ENCODE measurements around the gene SLC6A14.

The SLC6A14 gene

DNA sequence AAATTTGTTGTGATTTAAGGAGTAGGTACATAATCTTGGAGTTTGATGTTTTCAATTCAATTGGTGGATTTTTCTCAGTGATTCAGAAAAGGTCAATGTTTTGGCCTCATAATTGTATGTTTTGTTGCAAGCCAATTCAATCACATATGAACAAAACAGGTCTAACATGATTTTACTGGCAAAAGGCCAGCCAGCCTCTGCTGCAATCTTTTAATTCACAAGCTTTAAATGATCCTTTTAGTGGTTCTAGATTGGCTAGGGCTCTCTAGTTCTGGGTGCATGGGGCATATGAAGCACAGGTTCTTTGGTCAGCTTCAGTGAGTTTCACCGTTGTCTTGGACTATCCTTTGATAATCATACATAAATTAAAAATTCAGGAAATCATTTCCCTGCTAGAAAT lies 19.2 kb upstream of the SLC6A14 start:
- TF ChIP-seq, protein P1, sequence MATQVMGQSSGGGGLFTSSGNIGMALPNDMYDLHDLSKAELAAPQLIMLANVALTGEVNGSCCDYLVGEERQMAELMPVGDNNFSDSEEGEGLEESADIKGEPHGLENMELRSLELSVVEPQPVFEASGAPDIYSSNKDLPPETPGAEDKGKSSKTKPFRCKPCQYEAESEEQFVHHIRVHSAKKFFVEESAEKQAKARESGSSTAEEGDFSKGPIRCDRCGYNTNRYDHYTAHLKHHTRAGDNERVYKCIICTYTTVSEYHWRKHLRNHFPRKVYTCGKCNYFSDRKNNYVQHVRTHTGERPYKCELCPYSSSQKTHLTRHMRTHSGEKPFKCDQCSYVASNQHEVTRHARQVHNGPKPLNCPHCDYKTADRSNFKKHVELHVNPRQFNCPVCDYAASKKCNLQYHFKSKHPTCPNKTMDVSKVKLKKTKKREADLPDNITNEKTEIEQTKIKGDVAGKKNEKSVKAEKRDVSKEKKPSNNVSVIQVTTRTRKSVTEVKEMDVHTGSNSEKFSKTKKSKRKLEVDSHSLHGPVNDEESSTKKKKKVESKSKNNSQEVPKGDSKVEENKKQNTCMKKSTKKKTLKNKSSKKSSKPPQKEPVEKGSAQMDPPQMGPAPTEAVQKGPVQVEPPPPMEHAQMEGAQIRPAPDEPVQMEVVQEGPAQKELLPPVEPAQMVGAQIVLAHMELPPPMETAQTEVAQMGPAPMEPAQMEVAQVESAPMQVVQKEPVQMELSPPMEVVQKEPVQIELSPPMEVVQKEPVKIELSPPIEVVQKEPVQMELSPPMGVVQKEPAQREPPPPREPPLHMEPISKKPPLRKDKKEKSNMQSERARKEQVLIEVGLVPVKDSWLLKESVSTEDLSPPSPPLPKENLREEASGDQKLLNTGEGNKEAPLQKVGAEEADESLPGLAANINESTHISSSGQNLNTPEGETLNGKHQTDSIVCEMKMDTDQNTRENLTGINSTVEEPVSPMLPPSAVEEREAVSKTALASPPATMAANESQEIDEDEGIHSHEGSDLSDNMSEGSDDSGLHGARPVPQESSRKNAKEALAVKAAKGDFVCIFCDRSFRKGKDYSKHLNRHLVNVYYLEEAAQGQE (IDR thresholded peaks at IDR 0.05; ENCODE audit: insufficient read depth in 1 of 2, low read depth in 2 of 2, low read length in 2 of 2): no peak

DNA sequence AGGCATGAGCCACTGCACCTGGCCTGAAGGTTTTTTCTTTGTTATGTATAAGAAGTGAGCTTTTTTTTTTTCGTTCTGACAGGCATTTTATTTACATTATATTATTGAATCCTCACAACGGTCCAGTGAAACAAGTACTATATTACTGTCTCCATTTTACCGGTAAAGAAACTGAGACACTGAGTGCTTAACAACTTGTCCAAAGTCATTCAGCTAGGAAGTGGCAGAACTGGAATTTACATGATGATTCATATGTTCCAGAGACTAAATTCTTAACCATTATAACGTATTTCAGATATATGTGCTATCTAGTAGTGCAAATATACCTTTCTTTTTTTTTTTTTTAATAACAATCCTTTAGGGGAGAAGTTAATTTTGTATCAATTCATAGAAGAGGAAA lies 18.4 kb upstream of the SLC6A14 start:
- no peak for TF ChIP-seq FOXP2 (optimal IDR thresholded peaks at IDR 0.05; ENCODE audit: borderline replicate concordance, extremely low read depth, extremely low read length, insufficient read depth)
- no peak for TF ChIP-seq SIN3A (IDR thresholded peaks at IDR 0.05; ENCODE audit: borderline replicate concordance, insufficient read depth, low read length)
- TF ChIP-seq, protein P1 (IDR thresholded peaks at IDR 0.05; ENCODE audit: insufficient read depth in 1 of 2, low read depth in 2 of 2, low read length in 2 of 2): no peak
- TF ChIP-seq TAF1 (IDR thresholded peaks at IDR 0.05; ENCODE audit: borderline replicate concordance, insufficient read depth, low read length): no peak
- TF ChIP-seq POLR2AphosphoS5 (IDR thresholded peaks at IDR 0.05; ENCODE audit: low read depth, low read length): no peak

DNA sequence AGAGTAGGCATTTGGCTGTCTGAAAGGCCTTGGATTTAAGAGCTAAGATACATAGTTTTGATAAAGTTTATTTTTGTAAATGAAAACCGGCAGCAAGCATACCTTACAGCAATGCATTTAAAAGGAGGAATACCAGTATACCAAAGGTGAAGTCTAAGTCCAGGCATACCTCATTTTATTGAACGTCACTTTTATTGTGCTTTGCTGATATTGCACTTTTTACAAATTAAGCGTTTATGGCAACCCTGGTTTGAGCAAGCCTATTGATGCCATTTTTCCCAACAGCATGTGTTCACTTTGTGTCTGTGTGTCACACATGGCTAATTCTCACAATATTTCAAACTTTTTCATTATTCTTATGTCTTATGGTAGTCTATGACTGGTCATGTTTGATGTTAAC lies 8.4 kb upstream of the SLC6A14 start:
- TF ChIP-seq FOXP2 (optimal IDR thresholded peaks at IDR 0.05; ENCODE audit: borderline replicate concordance, extremely low read depth, extremely low read length, insufficient read depth) (no peak), POLR2AphosphoS5 (IDR thresholded peaks at IDR 0.05; ENCODE audit: low read depth, low read length) (no peak), SIN3A (IDR thresholded peaks at IDR 0.05; ENCODE audit: borderline replicate concordance, insufficient read depth, low read length) (no peak), TAF1 (IDR thresholded peaks at IDR 0.05; ENCODE audit: borderline replicate concordance, insufficient read depth, low read length) (no peak)
- TF ChIP-seq, protein P1 (IDR thresholded peaks at IDR 0.05; ENCODE audit: insufficient read depth in 1 of 2, low read depth in 2 of 2, low read length in 2 of 2): no peak

DNA sequence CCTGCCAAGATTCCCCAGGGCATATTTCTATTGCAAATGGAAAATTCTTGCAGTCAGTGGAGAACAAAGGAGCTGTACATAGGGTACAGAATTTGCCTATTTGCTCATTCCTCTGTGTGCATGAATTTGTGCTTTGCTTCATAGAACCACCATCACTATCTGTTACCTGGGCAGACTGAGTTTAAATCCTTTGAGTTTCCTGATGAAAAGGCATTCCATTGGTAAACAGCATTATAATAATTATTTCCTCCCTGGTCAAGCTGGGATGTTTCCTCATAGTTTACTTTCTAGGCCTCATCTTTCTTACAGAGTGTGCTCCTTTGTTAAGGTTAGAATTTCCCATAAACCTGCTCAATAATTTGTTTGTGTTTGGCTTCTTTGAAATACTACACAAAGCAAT lies 809 bp upstream of the SLC6A14 start:
- no peak for TF ChIP-seq TAF1 (IDR thresholded peaks at IDR 0.05; ENCODE audit: borderline replicate concordance, insufficient read depth, low read length)
- no peak for TF ChIP-seq SIN3A (IDR thresholded peaks at IDR 0.05; ENCODE audit: borderline replicate concordance, insufficient read depth, low read length)

DNA sequence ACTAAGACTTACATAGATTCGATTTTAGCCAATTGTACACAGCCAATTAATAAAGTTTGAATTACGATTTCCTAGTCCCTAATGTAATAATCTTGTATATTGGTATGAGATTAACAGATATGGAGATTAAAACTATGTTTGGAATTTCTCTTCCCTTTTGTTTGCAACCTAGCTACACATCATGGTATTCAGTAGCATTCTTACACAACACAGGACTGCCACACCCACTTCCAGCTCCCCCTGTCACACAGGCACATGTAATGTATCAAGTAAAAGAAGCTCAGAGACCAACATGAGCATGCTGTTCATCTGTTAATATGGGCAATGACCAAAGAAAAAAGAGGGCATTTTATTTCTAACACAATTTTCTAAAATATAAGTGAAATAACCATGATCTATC lies 12.8 kb downstream of the SLC6A14 start:
- no peak for TF ChIP-seq SIN3A (IDR thresholded peaks at IDR 0.05; ENCODE audit: borderline replicate concordance, insufficient read depth, low read length)
- TF ChIP-seq, protein P1 (IDR thresholded peaks at IDR 0.05; ENCODE audit: insufficient read depth in 1 of 2, low read depth in 2 of 2, low read length in 2 of 2): no peak

DNA sequence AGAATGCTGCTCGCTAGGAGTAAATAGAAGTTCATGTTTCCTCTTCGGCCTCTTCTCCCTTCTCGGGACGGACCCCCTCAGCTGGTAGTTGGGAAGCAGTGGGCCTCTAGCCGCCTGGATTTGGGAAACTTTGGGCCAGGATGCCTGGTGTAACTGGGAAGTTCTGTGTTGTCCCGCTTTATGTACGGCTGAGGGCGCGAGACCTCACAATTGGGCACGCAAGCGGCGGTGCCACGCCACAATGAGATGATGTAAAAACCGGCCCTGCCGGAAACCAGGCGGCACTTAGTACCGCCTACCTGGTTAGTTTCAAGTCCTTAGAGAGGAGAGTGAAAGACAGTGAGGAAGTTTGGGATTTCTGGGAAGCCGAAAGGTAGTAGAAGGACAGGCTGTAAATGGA lies 26.4 kb downstream of the SLC6A14 start, which contains the start of gene CT83:
TSS of gene CT83 (minus strand) at position 155 of the 400 bp plus-strand sequence. CDS start at position 35, 120 bp downstream.
- TF ChIP-seq POLR2AphosphoS5 (IDR thresholded peaks at IDR 0.05; ENCODE audit: low read depth, low read length): no peak
- no peak for TF ChIP-seq SIN3A (IDR thresholded peaks at IDR 0.05; ENCODE audit: borderline replicate concordance, insufficient read depth, low read length)
- TF ChIP-seq, protein P1 (IDR thresholded peaks at IDR 0.05; ENCODE audit: insufficient read depth in 1 of 2, low read depth in 2 of 2, low read length in 2 of 2): no peak
- no peak for TF ChIP-seq FOXP2 (optimal IDR thresholded peaks at IDR 0.05; ENCODE audit: borderline replicate concordance, extremely low read depth, extremely low read length, insufficient read depth)
- TF ChIP-seq TAF1 (IDR thresholded peaks at IDR 0.05; ENCODE audit: borderline replicate concordance, insufficient read depth, low read length): no peak
